H1 (cell line): Measurements from ENCODE around the gene PPIG.

ENCODE experiments used
- EGR1 ChIP-seq: IDR thresholded peaks from 2 replicates; pipeline ENCODE4 v1.6.1; 2011; ENCODE audit warnings: low read depth, low read length, borderline replicate concordance
- POLR2AphosphoS5 ChIP-seq: IDR thresholded peaks from 2 replicates; pipeline ENCODE4 v1.6.1; 2011; ENCODE audit warnings: low read depth, low read length

DNA sequence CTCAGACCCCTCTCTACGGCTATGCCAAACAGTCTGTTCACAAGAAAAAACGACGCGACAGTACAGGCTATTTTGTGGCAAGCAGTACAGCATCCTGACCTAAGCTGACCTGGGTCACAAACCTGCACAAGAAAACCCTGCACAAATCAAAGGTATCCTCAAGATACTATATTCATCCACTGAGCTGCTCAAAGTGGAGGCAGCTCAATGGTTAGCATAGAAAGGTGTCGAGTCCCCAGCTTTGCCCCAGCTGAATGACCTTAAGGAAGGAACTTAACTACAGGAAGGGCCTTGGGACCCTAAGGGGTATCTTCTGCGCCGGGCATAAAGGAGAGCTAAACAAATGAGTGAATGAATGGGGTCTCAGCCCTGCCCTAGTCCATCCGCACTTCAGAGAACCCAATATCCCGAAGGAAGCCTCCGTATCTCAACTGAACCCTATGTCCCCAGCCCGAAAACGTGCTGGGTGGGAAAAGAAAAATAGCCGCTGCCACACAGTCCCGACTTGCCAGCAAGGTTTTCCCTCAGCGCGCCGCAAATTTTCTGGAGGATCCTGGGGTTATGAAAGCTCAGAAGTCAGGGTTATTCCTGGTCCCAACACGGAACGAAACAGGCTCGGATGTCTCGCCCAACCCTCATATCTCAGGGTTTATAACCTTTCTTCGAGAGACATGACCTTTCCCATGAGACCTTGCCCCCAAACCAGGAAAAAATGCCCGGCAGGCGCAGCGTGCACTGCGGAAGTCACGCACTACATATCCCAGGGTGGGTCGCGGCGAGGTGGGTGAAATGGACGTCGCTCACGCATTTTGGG is 10.8 kb upstream of the PPIG start, which contains the start of gene FASTKD1:
- TF ChIP-seq POLR2AphosphoS5: peak; percentile 62
- no peak; the same call in 1 of the 2 replicates for TF ChIP-seq EGR1
